IMR-90 (cell line): ENCODE measurements around the gene TIMELESS. TPM values are rescaled to one million over a fixed set of nuclear protein-coding genes. Genes with fewer than 3 reads are reported as not detected.

Source experiments
- ATAC-seq: fragments of 200-7000 bp; cut with Tn5 transposase; 2 replicates; pipeline ENCODE4 v1.9.1; 2020; ENCODE audit warnings: low read depth, mild to moderate bottlenecking, moderate library complexity
- BruUV-seq: library from RNA; stranded (reverse); fragments of 400-500 nt; replicated peaks from 2 replicates; lab custom pipeline; 2021; lab: Mats Ljungman, UMichigan
- CTCF ChIA-PET: fragments of 300-600 bp; formaldehyde crosslinking; extraction: SDS; loops from one replicate; lab custom pipeline; 2021; ENCODE audit warnings: antibody characterized with exemption; lab: Yijun Ruan, JAX
- POLR2A ChIA-PET: fragments of 300-600 bp; sonication (Branson Sonifier 250); formaldehyde crosslinking; loops from one replicate; lab custom pipeline; 2022; ENCODE audit warnings: antibody characterized with exemption; ENCODE audit not compliant: unreplicated experiment; lab: Charles Lee
- DNase-seq: peaks from one replicate; pipeline ENCODE4 v3.0.0; 2013
- H2AFZ ChIP-seq: replicated peaks from 2 replicates; pipeline ENCODE3; 2013; ENCODE audit warnings: low read length, mild to moderate bottlenecking; ENCODE audit not compliant: poor library complexity
- H2AK5ac ChIP-seq: 2 replicates; pipeline ENCODE4 v1.6.1; 2013; ENCODE audit warnings: low read depth, low read length, inconsistent platforms
- H2AK9ac ChIP-seq: replicated peaks from 2 replicates; pipeline ENCODE3; 2013; ENCODE audit warnings: mild to moderate bottlenecking, low read depth, low read length, moderate library complexity; ENCODE audit not compliant: poor library complexity
- H2BK120ac ChIP-seq: 2 replicates; pipeline ENCODE4 v1.6.1; 2013; ENCODE audit warnings: low read depth, low read length, inconsistent platforms
- H2BK15ac ChIP-seq: 3 replicates; pipeline ENCODE4 v1.6.1; 2013; ENCODE audit warnings: low read depth, low read length, inconsistent platforms
- H2BK20ac ChIP-seq: 2 replicates; pipeline ENCODE4 v1.6.1; 2013; ENCODE audit warnings: low read depth, mild to moderate bottlenecking, inconsistent platforms, low read length, moderate library complexity
- H2BK5ac ChIP-seq: 2 replicates; pipeline ENCODE4 v1.6.1; 2013; ENCODE audit warnings: mild to moderate bottlenecking, low read depth, low read length, inconsistent platforms; ENCODE audit not compliant: poor library complexity, severe bottlenecking
- H3K14ac ChIP-seq: replicated peaks from 2 replicates; pipeline ENCODE4 v1.6.1; 2013; ENCODE audit warnings: low read depth, low read length, inconsistent platforms
- H3K18ac ChIP-seq: 2 replicates; pipeline ENCODE4 v1.6.1; 2013; ENCODE audit warnings: low read depth, low read length, control low read depth
- H3K23ac ChIP-seq: 2 replicates; pipeline ENCODE4 v1.6.1; 2013; ENCODE audit warnings: low read depth, low read length, inconsistent platforms
- H3K27ac ChIP-seq: 2 replicates; pipeline ENCODE4 v1.5.1; 2013; ENCODE audit warnings: mild to moderate bottlenecking, control low read depth, low read length; ENCODE audit not compliant: insufficient read depth
- H3K27me3 ChIP-seq: 2 replicates; pipeline ENCODE4 v1.6.1; 2013; ENCODE audit warnings: low read length; ENCODE audit not compliant: control insufficient read depth, insufficient read depth
- H3K36me3 ChIP-seq: 2 replicates; pipeline ENCODE4 v1.6.1; 2013; ENCODE audit warnings: low read length, mixed read lengths; ENCODE audit not compliant: control insufficient read depth, insufficient read depth
- H3K4ac ChIP-seq: 2 replicates; pipeline ENCODE4 v1.6.1; 2013; ENCODE audit warnings: low read depth, low read length, inconsistent platforms
- H3K4me1 ChIP-seq: 2 replicates; pipeline ENCODE4 v1.6.1; 2013; ENCODE audit warnings: low read length, mixed read lengths; ENCODE audit not compliant: control insufficient read depth, insufficient read depth
- H3K4me2 ChIP-seq: 2 replicates; pipeline ENCODE4 v1.6.1; 2013; ENCODE audit warnings: low read depth, mild to moderate bottlenecking, control low read depth, low read length, moderate library complexity
- H3K4me3 ChIP-seq: 2 replicates; pipeline ENCODE4 v1.5.1; 2013; ENCODE audit warnings: low read depth, mild to moderate bottlenecking, control low read depth, low read length, moderate library complexity; ENCODE audit not compliant: insufficient read depth
- H3K56ac ChIP-seq: 2 replicates; pipeline ENCODE4 v1.6.1; 2013; ENCODE audit warnings: low read length, inconsistent platforms; ENCODE audit not compliant: insufficient read depth; ENCODE audit errors: extremely low read depth
- H3K79me1 ChIP-seq, 2 experiments: 2 replicates each; pipeline ENCODE4 v1.6.1; 2013; ENCODE audit warnings: low read length in 2 of 2, inconsistent platforms in 1 of 2, low read depth in 1 of 2
- H3K9ac ChIP-seq: 2 replicates; pipeline ENCODE4 v1.6.1; 2013; ENCODE audit warnings: low read depth, low read length, control low read depth
- H3K9me1 ChIP-seq: 2 replicates; pipeline ENCODE4 v1.6.1; 2013; ENCODE audit warnings: low read length, inconsistent platforms; ENCODE audit not compliant: insufficient read depth
- H3K9me3 ChIP-seq: 2 replicates; pipeline ENCODE4 v1.6.1; 2013; ENCODE audit warnings: low read length; ENCODE audit not compliant: control insufficient read depth, insufficient read depth
- H4K20me1 ChIP-seq: 2 replicates; pipeline ENCODE4 v1.6.1; 2013; ENCODE audit warnings: low read length, inconsistent platforms; ENCODE audit not compliant: insufficient read depth
- H4K5ac ChIP-seq: 2 replicates; pipeline ENCODE4 v1.6.1; 2013; ENCODE audit warnings: mild to moderate bottlenecking, low read depth, low read length, control low read depth
- H4K8ac ChIP-seq, 2 experiments: 2 replicates each; pipeline ENCODE4 v1.6.1; 2013; ENCODE audit warnings: low read depth in 2 of 2, low read length in 2 of 2, control low read depth in 1 of 2, inconsistent platforms in 1 of 2
- H4K91ac ChIP-seq: 2 replicates; pipeline ENCODE4 v1.6.1; 2013; ENCODE audit warnings: low read depth, low read length, inconsistent platforms; ENCODE audit not compliant: insufficient read depth
- BHLHE40 ChIP-seq: fragments of 150-350 bp; IDR thresholded peaks from 2 replicates; pipeline ENCODE4 v1.6.1; 2016; ENCODE audit warnings: mild to moderate bottlenecking, low read depth, low read length
- CEBPB ChIP-seq: IDR thresholded peaks from 2 replicates; pipeline ENCODE4 v1.6.1; 2012; ENCODE audit warnings: low read depth, low read length, improper control_type of control experiment
- CHD1 ChIP-seq: IDR thresholded peaks from 2 replicates; pipeline ENCODE4 v1.6.1; 2012; ENCODE audit warnings: low read depth, low read length, improper control_type of control experiment
- CTCF ChIP-seq: conservative IDR thresholded peaks from 2 replicates; pipeline ENCODE4 v1.5.1; 2012; ENCODE audit warnings: mild to moderate bottlenecking, low read depth, low read length, improper control_type of control experiment
- ELK1 ChIP-seq: fragments of 150-350 bp; IDR thresholded peaks from 2 replicates; pipeline ENCODE4 v1.6.1; 2016; ENCODE audit warnings: low read depth, mild to moderate bottlenecking, low read length, moderate library complexity, borderline replicate concordance
- FOS ChIP-seq: fragments of 150-350 bp; IDR thresholded peaks from 2 replicates; pipeline ENCODE4 v1.6.1; 2016; ENCODE audit warnings: low read depth, low read length
- MAFK ChIP-seq: IDR thresholded peaks from 2 replicates; pipeline ENCODE4 v1.6.1; 2012; ENCODE audit warnings: low read depth, low read length, improper control_type of control experiment
- MAZ ChIP-seq: IDR thresholded peaks from 2 replicates; pipeline ENCODE4 v1.6.1; 2012; ENCODE audit warnings: low read depth, mild to moderate bottlenecking, low read length, improper control_type of control experiment, moderate library complexity, borderline replicate concordance
- MXI1 ChIP-seq: IDR thresholded peaks from 2 replicates; pipeline ENCODE4 v1.6.1; 2012; ENCODE audit warnings: low read depth, mild to moderate bottlenecking, low read length, moderate library complexity, borderline replicate concordance
- NFE2L2 ChIP-seq: fragments of 150-350 bp; IDR thresholded peaks from 2 replicates; pipeline ENCODE4 v1.6.1; 2016; ENCODE audit warnings: low read depth, mild to moderate bottlenecking, low read length
- POLR2A ChIP-seq: IDR thresholded peaks from 2 replicates; pipeline ENCODE4 v1.6.1; 2012; ENCODE audit warnings: mild to moderate bottlenecking, low read depth, low read length
- RAD21 ChIP-seq: IDR thresholded peaks from 2 replicates; pipeline ENCODE4 v1.6.1; 2012; ENCODE audit warnings: low read length, improper control_type of control experiment
- RCOR1 ChIP-seq: IDR thresholded peaks from 2 replicates; pipeline ENCODE4 v1.6.1; 2012; ENCODE audit warnings: mild to moderate bottlenecking, low read length, improper control_type of control experiment; ENCODE audit not compliant: insufficient replicate concordance
- RFX5 ChIP-seq: IDR thresholded peaks from 2 replicates; pipeline ENCODE4 v1.8.0; 2012; ENCODE audit warnings: low read depth, mild to moderate bottlenecking, low read length, moderate library complexity
- SMC3 ChIP-seq: fragments of 150-350 bp; IDR thresholded peaks from 2 replicates; pipeline ENCODE4 v1.6.1; 2016; ENCODE audit warnings: low read depth, mild to moderate bottlenecking, antibody characterized with exemption, low read length, moderate library complexity
- WGBS, 2 experiments: methylation state at CpG; one replicate each; pipeline versions ENCODE4 v1.1.5 to v1.1.7; 2013; ENCODE audit warnings: missing lambda C conversion rate in 2 of 2; ENCODE audit not compliant: insufficient read length in 1 of 2; ENCODE audit errors: extremely low coverage in 2 of 2; 5-methylcytosine and 5-hydroxymethylcytosine counted together
- dilution Hi-C: fragments of 300-500 bp; cut with HindIII; formaldehyde crosslinking; loops from one replicate; pipeline ENCODE4 v1.14.3; 2018; ENCODE audit warnings: low sequenced_read_pairs; ENCODE audit not compliant: unreplicated experiment
- in situ Hi-C: fragments of 300-500 bp; cut with MboI; formaldehyde crosslinking; loops from 3 replicates; pipeline ENCODE4 v1.14.3; 2019; ENCODE audit warnings: low sequenced_read_pairs, inconsistent platforms, mixed read lengths
- intact Hi-C: fragments of 100-400 bp; cut with micrococcal nuclease; formaldehyde crosslinking; loops from 2 replicates; pipeline ENCODE4 v1.10.0; 2022
- polyA plus RNA-seq, 3 experiments: library from polyadenylated mRNA; depleted of rRNA; stranded (reverse); fragments of >200 nt; gene quantifications; 2 replicates each; pipeline ENCODE4 v1.2.3, GENCODE V29; 2012; ENCODE audit warnings: low replicate concordance in 1 of 3
- total RNA-seq: library from RNA; depleted of rRNA; stranded (reverse); fragments of >200 nt; gene quantifications from 2 replicates; pipeline ENCODE4 v1.2.3, GENCODE V29; 2012
- TF ChIP-seq, protein P1 (sequence below): fragments of 150-350 bp; IDR thresholded peaks from 2 replicates; pipeline ENCODE4 v1.6.1; 2017; ENCODE audit warnings: mild to moderate bottlenecking, antibody characterized with exemption, low read length, low read depth

The TIMELESS gene
- total and polyA plus RNA-seq, 2 of the 4 experiments (the other 2 are of a cell fraction) = 7.3 to 10.4 TPM

DNA sequence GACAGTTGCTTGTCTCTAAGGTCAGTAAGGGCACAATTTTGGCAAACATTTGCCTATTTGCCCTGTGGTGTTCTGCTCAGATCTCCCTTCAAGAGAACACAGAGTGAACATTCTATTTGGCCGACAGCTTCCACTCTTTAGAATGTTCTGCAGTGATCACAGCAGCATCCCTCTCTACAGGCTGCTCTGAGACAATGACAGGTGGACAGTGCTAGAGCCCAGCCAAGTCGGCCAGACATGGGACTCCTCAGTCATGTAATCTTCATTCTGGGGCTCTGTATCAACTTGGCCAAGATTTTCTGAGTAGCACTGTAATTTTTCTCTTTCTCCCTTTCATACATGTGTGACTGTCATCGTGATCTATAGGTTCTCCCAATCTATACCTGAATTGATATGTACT is 34.8 kb downstream of the TIMELESS start:
- H3K4me2 ChIP-seq = no peak overlapping the region
- H3K9me3 ChIP-seq = no peaks in the 10 kb centered on the region
- H2BK15ac ChIP-seq = no peak overlapping the region
- DNase-seq (no peak), ATAC-seq (no peak)
- no peak overlapping the region for H3K56ac ChIP-seq
- H3K9me1 ChIP-seq = no peaks in the 10 kb centered on the region
- no peak overlapping the region for H4K8ac ChIP-seq
- H3K23ac ChIP-seq = no peak overlapping the region
- in situ Hi-C loops = no loop called here
- H3K36me3 ChIP-seq = 0 out of 2 replicates have a peak, but pooled peaks cover 5% of the 10 kb centered on the region
- no peaks in the 10 kb centered on the region for H3K79me1 ChIP-seq
- H3K27ac ChIP-seq = no peak overlapping the region
- dilution Hi-C loops = no loop called here
- no TSS peak for BruUV-seq
- H3K18ac ChIP-seq = no peak overlapping the region
- H4K91ac ChIP-seq = no peak overlapping the region
- CTCF ChIA-PET = no interaction called here
- no peak overlapping the region for H2BK20ac ChIP-seq
- POLR2A ChIA-PET = no interaction called here
- no peaks in the 10 kb centered on the region for H4K20me1 ChIP-seq
- H3K9ac ChIP-seq = no peak overlapping the region
- TF ChIP-seq POLR2A (no peak), CTCF (no peak), MXI1 (no peak), BHLHE40 (no peak), RAD21 (no peak), ELK1 (no peak), MAZ (no peak), SMC3 (no peak), NFE2L2 (no peak), RFX5 (no peak), FOS (no peak), MAFK (no peak), CEBPB (no peak), CHD1 (no peak), RCOR1 (no peak)
- TF ChIP-seq, protein P1, sequence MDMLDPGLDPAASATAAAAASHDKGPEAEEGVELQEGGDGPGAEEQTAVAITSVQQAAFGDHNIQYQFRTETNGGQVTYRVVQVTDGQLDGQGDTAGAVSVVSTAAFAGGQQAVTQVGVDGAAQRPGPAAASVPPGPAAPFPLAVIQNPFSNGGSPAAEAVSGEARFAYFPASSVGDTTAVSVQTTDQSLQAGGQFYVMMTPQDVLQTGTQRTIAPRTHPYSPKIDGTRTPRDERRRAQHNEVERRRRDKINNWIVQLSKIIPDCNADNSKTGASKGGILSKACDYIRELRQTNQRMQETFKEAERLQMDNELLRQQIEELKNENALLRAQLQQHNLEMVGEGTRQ = no peak
- H2BK5ac ChIP-seq = no peak overlapping the region
- no peak overlapping the region for H4K5ac ChIP-seq
- no peak overlapping the region for H3K4me3 ChIP-seq
- no CpG with 5 or more reads among the region's 3 CpGs for WGBS, 2 experiments
- H3K4ac ChIP-seq = no peak overlapping the region
- no peak overlapping the region for H2AFZ ChIP-seq
- H3K14ac ChIP-seq = no peak overlapping the region
- no peak overlapping the region for H2AK9ac ChIP-seq
- no peaks in the 10 kb centered on the region for H3K27me3 ChIP-seq
- no peak overlapping the region for H2AK5ac ChIP-seq
- no peak overlapping the region for H2BK120ac ChIP-seq
- intact Hi-C loops = no loop called here
- H3K4me1 ChIP-seq = no peaks in the 10 kb centered on the region
